ENCODE measurements around the gene PLEKHA7. TPM values are rescaled to one million over a fixed set of nuclear protein-coding genes. Genes with fewer than 3 reads are reported as not detected.

The PLEKHA7 gene
- total RNA-seq, 1 donor from 2014 or later: 0.92 TPM

- no peak for TF ChIP-seq CTCF (IDR thresholded peaks at IDR 0.05)
- Mint-ChIP-seq H3K4me1 (ENCODE audit: low read depth) (peaks cover 32% of the 10 kb centered on the region), H3K9me3 (ENCODE audit: low read depth) (no peaks in the 10 kb centered on the region), H3K4me3 (ENCODE audit: unreplicated experiment) (no peak overlapping the region), H3K36me3 (ENCODE audit: low read depth) (peaks cover 25% of the 10 kb centered on the region), H3K27ac (ENCODE audit: unreplicated experiment) (no peak overlapping the region), H3K27me3 (ENCODE audit: low read depth) (no peaks in the 10 kb centered on the region)
- no peak for DNase-seq (ENCODE audit: low spot score)
Observed at GRCh38 chr11:16758382-16759024, 255.7 kb downstream of the PLEKHA7 start.

GRCh38 chr11:16750417-16750816 is 263.8 kb downstream of the PLEKHA7 start:
- DNase-seq (ENCODE audit: low spot score): no peak
- no peak for TF ChIP-seq CTCF (IDR thresholded peaks at IDR 0.05)
- Mint-ChIP-seq H3K9me3 (ENCODE audit: low read depth) (no peaks in the 10 kb centered on the region), H3K27ac (ENCODE audit: unreplicated experiment) (no peak overlapping the region), H3K27me3 (ENCODE audit: low read depth) (no peaks in the 10 kb centered on the region), H3K4me1 (ENCODE audit: low read depth) (peaks cover 1% of the 10 kb centered on the region), H3K36me3 (ENCODE audit: low read depth) (peaks cover 32% of the 10 kb centered on the region), H3K4me3 (ENCODE audit: unreplicated experiment) (no peak overlapping the region)

GRCh38 chr11:16749666-16750065 is 264.5 kb downstream of the PLEKHA7 start:
- H3K4me1 Mint-ChIP-seq (ENCODE audit: low read depth): peaks cover 7% of the 10 kb centered on the region
- no peak for DNase-seq (ENCODE audit: low spot score)
- H3K36me3 Mint-ChIP-seq (ENCODE audit: low read depth): peaks cover 30% of the 10 kb centered on the region
- H3K27me3 Mint-ChIP-seq (ENCODE audit: low read depth): no peaks in the 10 kb centered on the region
- H3K9me3 Mint-ChIP-seq (ENCODE audit: low read depth): no peaks in the 10 kb centered on the region
- no peak for TF ChIP-seq CTCF (IDR thresholded peaks at IDR 0.05)
- no peak overlapping the region for H3K27ac Mint-ChIP-seq (ENCODE audit: unreplicated experiment)
- no peak overlapping the region for H3K4me3 Mint-ChIP-seq (ENCODE audit: unreplicated experiment)

GRCh38 chr11:16749092-16749491 is 265.1 kb downstream of the PLEKHA7 start:
- Mint-ChIP-seq H3K27ac (ENCODE audit: unreplicated experiment) (no peak overlapping the region), H3K36me3 (ENCODE audit: low read depth) (peaks cover 32% of the 10 kb centered on the region), H3K4me3 (ENCODE audit: unreplicated experiment) (no peak overlapping the region), H3K27me3 (ENCODE audit: low read depth) (no peaks in the 10 kb centered on the region), H3K4me1 (ENCODE audit: low read depth) (peaks cover 13% of the 10 kb centered on the region), H3K9me3 (ENCODE audit: low read depth) (no peaks in the 10 kb centered on the region)
- DNase-seq (ENCODE audit: low spot score): no peak
- no peak for TF ChIP-seq CTCF (IDR thresholded peaks at IDR 0.05)

- Mint-ChIP-seq H3K27ac (ENCODE audit: unreplicated experiment) (no peak overlapping the region), H3K9me3 (ENCODE audit: low read depth) (no peaks in the 10 kb centered on the region), H3K4me1 (ENCODE audit: low read depth) (peaks cover 34% of the 10 kb centered on the region), H3K27me3 (ENCODE audit: low read depth) (no peaks in the 10 kb centered on the region), H3K4me3 (ENCODE audit: unreplicated experiment) (no peak overlapping the region), H3K36me3 (ENCODE audit: low read depth) (peaks cover 23% of the 10 kb centered on the region)
- no peak for TF ChIP-seq CTCF (IDR thresholded peaks at IDR 0.05)
- DNase-seq (ENCODE audit: low spot score): no peak
Observed at GRCh38 chr11:16745950-16746605, 268.1 kb downstream of the PLEKHA7 start.

All from chondrocyte (in vitro differentiated cells).